Nephron (organoid): ENCODE data around the gene EFNA5.
"Not testable (repeated sequence)": the region's sequence is repeated elsewhere in the genome, so short reads cannot be mapped to it uniquely, and the experiment has no call there.

Source experiments
- H3K27ac Mint-ChIP-seq, 3 experiments: 2 replicates each; pipeline ENCODE4 v1.8.0; 2020; ENCODE audit warnings: mixed read lengths in 3 of 3, mild to moderate bottlenecking in 2 of 3, moderate library complexity in 1 of 3
- H3K27me3 Mint-ChIP-seq: 2 replicates; pipeline ENCODE4 v1.8.0; 2021; ENCODE audit warnings: low read depth, mild to moderate bottlenecking, moderate library complexity, mixed read lengths
- H3K36me3 Mint-ChIP-seq: 2 replicates; pipeline ENCODE4 v1.8.0; 2020; ENCODE audit warnings: low read depth, mixed read lengths
- H3K4me1 Mint-ChIP-seq: 2 replicates; pipeline ENCODE4 v1.8.0; 2020; ENCODE audit warnings: mixed read lengths
- H3K4me3 Mint-ChIP-seq, 3 experiments: 2 replicates each; pipeline ENCODE4 v1.8.0; 2020; ENCODE audit warnings: mild to moderate bottlenecking in 3 of 3, mixed read lengths in 3 of 3, moderate library complexity in 2 of 3
- H3K9me3 Mint-ChIP-seq: 2 replicates; pipeline ENCODE4 v1.8.0; 2020; ENCODE audit warnings: mixed read lengths
- TF ChIP-seq, protein P1 (sequence below), 3 experiments: fragments of 200-600 bp; sonication (generic); IDR thresholded peaks; one replicate each; pipeline ENCODE4 v1.5.0; 2021; ENCODE audit warnings: antibody characterized with exemption in 3 of 3; ENCODE audit not compliant: unreplicated experiment in 3 of 3

The EFNA5 gene

GRCh38 chr5:107437986-107438510 is 232.7 kb downstream of the EFNA5 start:
- Mint-ChIP-seq H3K27ac (no peak overlapping the region), H3K27me3 (no peaks in the 10 kb centered on the region), H3K9me3 (peaks cover 5% of the 10 kb centered on the region), H3K4me1 (peaks cover 29% of the 10 kb centered on the region), H3K36me3 (peaks cover 12% of the 10 kb centered on the region), H3K4me3 (no peak overlapping the region)
- TF ChIP-seq, protein P1, sequence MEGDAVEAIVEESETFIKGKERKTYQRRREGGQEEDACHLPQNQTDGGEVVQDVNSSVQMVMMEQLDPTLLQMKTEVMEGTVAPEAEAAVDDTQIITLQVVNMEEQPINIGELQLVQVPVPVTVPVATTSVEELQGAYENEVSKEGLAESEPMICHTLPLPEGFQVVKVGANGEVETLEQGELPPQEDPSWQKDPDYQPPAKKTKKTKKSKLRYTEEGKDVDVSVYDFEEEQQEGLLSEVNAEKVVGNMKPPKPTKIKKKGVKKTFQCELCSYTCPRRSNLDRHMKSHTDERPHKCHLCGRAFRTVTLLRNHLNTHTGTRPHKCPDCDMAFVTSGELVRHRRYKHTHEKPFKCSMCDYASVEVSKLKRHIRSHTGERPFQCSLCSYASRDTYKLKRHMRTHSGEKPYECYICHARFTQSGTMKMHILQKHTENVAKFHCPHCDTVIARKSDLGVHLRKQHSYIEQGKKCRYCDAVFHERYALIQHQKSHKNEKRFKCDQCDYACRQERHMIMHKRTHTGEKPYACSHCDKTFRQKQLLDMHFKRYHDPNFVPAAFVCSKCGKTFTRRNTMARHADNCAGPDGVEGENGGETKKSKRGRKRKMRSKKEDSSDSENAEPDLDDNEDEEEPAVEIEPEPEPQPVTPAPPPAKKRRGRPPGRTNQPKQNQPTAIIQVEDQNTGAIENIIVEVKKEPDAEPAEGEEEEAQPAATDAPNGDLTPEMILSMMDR (IDR thresholded peaks at IDR 0.05; ENCODE audit: unreplicated experiment in 3 of 3) = no peak

DNA sequence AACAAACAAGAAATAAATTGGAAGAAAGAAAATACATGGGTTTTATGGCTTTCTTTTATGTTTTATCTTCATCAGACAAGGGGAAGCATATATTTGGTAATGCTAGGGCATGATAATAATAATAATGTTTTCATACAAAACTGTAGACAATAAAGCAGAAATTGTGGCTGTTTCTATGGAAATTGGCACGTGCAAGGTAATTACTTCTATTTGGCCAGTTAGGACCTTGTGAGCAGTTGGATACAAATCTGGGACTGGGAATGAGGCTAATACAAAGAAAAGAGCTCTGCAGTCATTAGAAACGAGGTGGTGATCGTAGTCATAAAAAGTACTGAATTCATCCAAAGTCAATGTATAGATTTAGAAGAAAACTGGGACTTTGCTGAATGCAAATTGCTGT is 233.6 kb downstream of the EFNA5 start:
- Mint-ChIP-seq H3K4me1 (peaks cover 32% of the 10 kb centered on the region), H3K27ac (peak overlapping the region in 1 of 3 experiments; percentile 27), H3K4me3 (no peak overlapping the region), H3K9me3 (peaks cover 5% of the 10 kb centered on the region), H3K27me3 (no peaks in the 10 kb centered on the region), H3K36me3 (peaks cover 12% of the 10 kb centered on the region)
- TF ChIP-seq, protein P1 (IDR thresholded peaks at IDR 0.05; ENCODE audit: unreplicated experiment in 3 of 3) = no peak

- peaks cover 5% of the 10 kb centered on the region for H3K9me3 Mint-ChIP-seq
- peak overlapping the region; percentile 75 to 80 (median 77) for H3K27ac Mint-ChIP-seq
- peaks cover 38% of the 10 kb centered on the region for H3K4me1 Mint-ChIP-seq
- H3K27me3 Mint-ChIP-seq = no peaks in the 10 kb centered on the region
- H3K36me3 Mint-ChIP-seq = peaks cover 12% of the 10 kb centered on the region
- H3K4me3 Mint-ChIP-seq = no peak overlapping the region
- TF ChIP-seq, protein P1 (IDR thresholded peaks at IDR 0.05; ENCODE audit: unreplicated experiment in 3 of 3) = no peak
Measured at GRCh38 chr5:107436201-107436600, 234.5 kb downstream of the EFNA5 start.

GRCh38 chr5:107435061-107435460 is 235.7 kb downstream of the EFNA5 start:
- H3K27me3 Mint-ChIP-seq = no peaks in the 10 kb centered on the region
- no peak overlapping the region for H3K27ac Mint-ChIP-seq

DNA sequence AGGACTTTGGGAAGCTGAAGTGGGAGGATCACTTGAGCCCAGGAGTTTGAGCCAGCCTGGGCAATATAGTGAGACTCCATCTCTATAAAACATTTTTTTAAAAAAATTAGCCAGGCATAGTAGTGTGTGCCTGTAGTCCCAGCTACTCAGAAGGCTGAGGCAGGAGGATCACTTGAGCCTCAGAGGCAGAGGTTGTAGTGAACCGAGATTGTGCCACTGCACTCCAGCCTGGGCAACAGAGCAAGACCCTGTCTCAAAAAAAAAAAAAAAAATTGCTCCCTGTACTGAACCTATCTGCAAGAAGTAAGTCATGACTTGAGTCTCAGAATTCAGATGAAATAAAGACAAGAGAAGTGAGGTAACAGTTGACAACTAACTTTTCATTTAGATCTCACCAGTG is 237.1 kb downstream of the EFNA5 start:
- not testable (repeated sequence) for H3K27ac Mint-ChIP-seq, H3K36me3 Mint-ChIP-seq, H3K27me3 Mint-ChIP-seq, H3K4me3 Mint-ChIP-seq, H3K9me3 Mint-ChIP-seq
- H3K4me1 Mint-ChIP-seq = peaks cover 54% of the 10 kb centered on the region

More at GRCh38 chr5:107435061-107435460, 235.7 kb downstream of the EFNA5 start:
- Mint-ChIP-seq H3K36me3 (peaks cover 7% of the 10 kb centered on the region), H3K4me1 (peaks cover 47% of the 10 kb centered on the region), H3K4me3 (no peak overlapping the region), H3K9me3 (peaks cover 5% of the 10 kb centered on the region)
- TF ChIP-seq, protein P1 (IDR thresholded peaks at IDR 0.05; ENCODE audit: unreplicated experiment in 3 of 3) = no peak

DNA sequence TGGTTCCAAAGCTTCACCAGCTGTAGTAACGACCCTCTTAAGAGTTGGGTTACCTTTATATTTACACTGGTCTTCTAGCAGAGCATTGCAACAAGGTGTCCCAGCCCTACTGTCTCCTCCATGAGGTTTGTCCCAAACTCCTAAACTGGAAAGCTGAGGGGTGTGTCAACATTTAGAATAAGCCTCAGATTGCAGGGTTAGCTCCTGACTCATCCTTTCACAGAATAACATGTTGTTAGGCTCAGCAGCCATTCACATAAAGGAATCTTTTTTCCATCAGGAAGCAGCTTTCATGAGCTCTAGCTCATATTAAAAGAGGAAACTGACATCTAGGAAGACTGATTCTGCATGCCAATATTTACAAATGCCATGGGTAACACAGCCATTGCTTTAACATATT is 238.7 kb downstream of the EFNA5 start:
- TF ChIP-seq, protein P1 (IDR thresholded peaks at IDR 0.05; ENCODE audit: unreplicated experiment in 3 of 3) = no peak
- H3K9me3 Mint-ChIP-seq = no peaks in the 10 kb centered on the region
- H3K27ac Mint-ChIP-seq = peak overlapping the region in 1 of 3 experiments; percentile 25
- H3K27me3 Mint-ChIP-seq = no peaks in the 10 kb centered on the region
- peaks cover 46% of the 10 kb centered on the region for H3K4me1 Mint-ChIP-seq
- H3K36me3 Mint-ChIP-seq = peaks cover 8% of the 10 kb centered on the region
- H3K4me3 Mint-ChIP-seq = no peak overlapping the region
